ENCODE data around the gene PRKCZ. TPM values are rescaled to one million over a fixed set of nuclear protein-coding genes. Genes with fewer than 3 reads are reported as not detected.

Gene PRKCZ
- polyA plus RNA-seq, 1 of the 3 experiments (the other 2 are of a cell fraction): 24.2 TPM

GRCh38 chr1:2083666-2084065 lies 33.5 kb downstream of the PRKCZ start:
- Histone ChIP-seq H3K9me3 (no peaks in the 10 kb centered on the region), H4K20me1 (ENCODE audit: insufficient read depth) (no peaks in the 10 kb centered on the region), H3K27ac (ENCODE audit: low read depth in 2 of 2, low read length in 1 of 2) (no peak overlapping the region), H3K9me2 (no peaks in the 10 kb centered on the region), H3K9ac (no peak overlapping the region), H3K4me3 (ENCODE audit: low read depth in 2 of 2, low read length in 1 of 2) (no peak overlapping the region), H3K27me3 (ENCODE audit: insufficient read depth) (no peaks in the 10 kb centered on the region), H3K4me2 (no peak overlapping the region), H3K79me2 (ENCODE audit: insufficient read depth) (no peaks in the 10 kb centered on the region), H3F3A (replicated peaks; ENCODE audit: insufficient read depth) (no peaks in the 10 kb centered on the region), H3K4me1 (ENCODE audit: control insufficient read depth in 1 of 2, insufficient read depth in 2 of 2, low read depth in 1 of 2, low read length in 1 of 2) (peaks cover 0 to 11% of the 10 kb centered on the region in 2 experiments; a peak in 1 of 4 replicates), H3K36me3 (replicated peaks in 1 of 2; ENCODE audit: control insufficient read depth in 1 of 2, insufficient read depth in 2 of 2, low read length in 1 of 2) (no peaks in the 10 kb centered on the region), H2AFZ (ENCODE audit: low read depth) (no peak overlapping the region)
- ChIA-PET POLR2A (no interaction called here), CTCF (interaction anchor here (1.0 kb wide), 1 partner anchor 26 kb away, joined by 3 read pairs; no protein-coding TSS in a partner anchor)
- 92% methylated on average over 18 of the region's 18 CpGs for WGBS (ENCODE audit: low lambda C conversion rate)
- no peak for DNase-seq
- TF ChIP-seq ELF1 (IDR thresholded peaks at IDR 0.05): no peak
- TF ChIP-seq JUND (IDR thresholded peaks at IDR 0.05): no peak
- no peak for TF ChIP-seq EZH2phosphoT487 (IDR thresholded peaks at IDR 0.05; ENCODE audit: borderline replicate concordance, low read depth)
- no peak for TF ChIP-seq POLR2AphosphoS5 (IDR thresholded peaks at IDR 0.05; ENCODE audit: low read depth, low read length)
- TF ChIP-seq, protein P1, sequence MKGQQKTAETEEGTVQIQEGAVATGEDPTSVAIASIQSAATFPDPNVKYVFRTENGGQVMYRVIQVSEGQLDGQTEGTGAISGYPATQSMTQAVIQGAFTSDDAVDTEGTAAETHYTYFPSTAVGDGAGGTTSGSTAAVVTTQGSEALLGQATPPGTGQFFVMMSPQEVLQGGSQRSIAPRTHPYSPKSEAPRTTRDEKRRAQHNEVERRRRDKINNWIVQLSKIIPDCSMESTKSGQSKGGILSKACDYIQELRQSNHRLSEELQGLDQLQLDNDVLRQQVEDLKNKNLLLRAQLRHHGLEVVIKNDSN (IDR thresholded peaks at IDR 0.05; ENCODE audit: borderline replicate concordance, low read depth): no peak
- TF ChIP-seq MXI1 (IDR thresholded peaks at IDR 0.05; ENCODE audit: low read depth, low read length): no peak
- no peak for TF ChIP-seq REST (IDR thresholded peaks at IDR 0.05; ENCODE audit: low read depth, low read length)
- no peak for TF ChIP-seq FOXJ3 (CRISPR knock-in tag; IDR thresholded peaks at IDR 0.05)
- no peak for TF ChIP-seq MEF2A (IDR thresholded peaks at IDR 0.05; ENCODE audit: borderline replicate concordance, low read depth)
- no peak for TF ChIP-seq FOSL2 (IDR thresholded peaks at IDR 0.05; ENCODE audit: borderline replicate concordance, low read depth)

- no peak for DNase-seq
- H4K20me1 ChIP-seq (ENCODE audit: insufficient read depth): no peaks in the 10 kb centered on the region
- no peaks in the 10 kb centered on the region for H3K36me3 ChIP-seq (replicated peaks in 1 of 2; ENCODE audit: control insufficient read depth in 1 of 2, insufficient read depth in 2 of 2, low read length in 1 of 2)
- no peaks in the 10 kb centered on the region for H3K27me3 ChIP-seq (ENCODE audit: insufficient read depth)
- H2AFZ ChIP-seq (ENCODE audit: low read depth): no peak overlapping the region
- ChIA-PET POLR2A (interaction anchor here (0.7 kb wide), 1 partner anchor 30 kb away, joined by 4 read pairs; no protein-coding TSS in a partner anchor), CTCF (interaction anchor here (1.0 kb wide), 1 partner anchor 26 kb away, joined by 3 read pairs; no protein-coding TSS in a partner anchor)
- no peak overlapping the region for H3K4me3 ChIP-seq (ENCODE audit: low read depth in 2 of 2, low read length in 1 of 2)
- no peaks in the 10 kb centered on the region for H3K9me3 ChIP-seq
- TF ChIP-seq, protein P2, sequence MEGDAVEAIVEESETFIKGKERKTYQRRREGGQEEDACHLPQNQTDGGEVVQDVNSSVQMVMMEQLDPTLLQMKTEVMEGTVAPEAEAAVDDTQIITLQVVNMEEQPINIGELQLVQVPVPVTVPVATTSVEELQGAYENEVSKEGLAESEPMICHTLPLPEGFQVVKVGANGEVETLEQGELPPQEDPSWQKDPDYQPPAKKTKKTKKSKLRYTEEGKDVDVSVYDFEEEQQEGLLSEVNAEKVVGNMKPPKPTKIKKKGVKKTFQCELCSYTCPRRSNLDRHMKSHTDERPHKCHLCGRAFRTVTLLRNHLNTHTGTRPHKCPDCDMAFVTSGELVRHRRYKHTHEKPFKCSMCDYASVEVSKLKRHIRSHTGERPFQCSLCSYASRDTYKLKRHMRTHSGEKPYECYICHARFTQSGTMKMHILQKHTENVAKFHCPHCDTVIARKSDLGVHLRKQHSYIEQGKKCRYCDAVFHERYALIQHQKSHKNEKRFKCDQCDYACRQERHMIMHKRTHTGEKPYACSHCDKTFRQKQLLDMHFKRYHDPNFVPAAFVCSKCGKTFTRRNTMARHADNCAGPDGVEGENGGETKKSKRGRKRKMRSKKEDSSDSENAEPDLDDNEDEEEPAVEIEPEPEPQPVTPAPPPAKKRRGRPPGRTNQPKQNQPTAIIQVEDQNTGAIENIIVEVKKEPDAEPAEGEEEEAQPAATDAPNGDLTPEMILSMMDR (IDR thresholded peaks at IDR 0.05): no peak
- no peak for TF ChIP-seq GABPA (IDR thresholded peaks at IDR 0.05; ENCODE audit: low read depth)
- TF ChIP-seq CHD2 (IDR thresholded peaks at IDR 0.05; ENCODE audit: low read length, partially characterized antibody): no peak
- no peak for TF ChIP-seq USF2 (IDR thresholded peaks at IDR 0.05; ENCODE audit: borderline replicate concordance, low read depth, low read length)
- TF ChIP-seq TEAD4 (IDR thresholded peaks at IDR 0.05; ENCODE audit: borderline replicate concordance, insufficient read depth): no peak
- TF ChIP-seq RCOR1 (IDR thresholded peaks at IDR 0.05; ENCODE audit: low read length): no peak
- TF ChIP-seq EZH2phosphoT487 (IDR thresholded peaks at IDR 0.05; ENCODE audit: borderline replicate concordance, low read depth): no peak
- no peak for TF ChIP-seq MAX (IDR thresholded peaks at IDR 0.05; ENCODE audit: low read depth)
- no peak for TF ChIP-seq SMC3 (IDR thresholded peaks at IDR 0.05; ENCODE audit: low read depth, low read length)
- H3K27ac ChIP-seq (ENCODE audit: low read depth in 2 of 2, low read length in 1 of 2): no peak overlapping the region
- no peak overlapping the region for H3K4me2 ChIP-seq
- H3K9ac ChIP-seq: no peak overlapping the region
- H3K79me2 ChIP-seq (ENCODE audit: insufficient read depth): no peaks in the 10 kb centered on the region
- WGBS (ENCODE audit: low lambda C conversion rate): 90% methylated on average over 11 of the region's 20 CpGs
- no peaks in the 10 kb centered on the region for H3F3A ChIP-seq (replicated peaks; ENCODE audit: insufficient read depth)
- peaks cover 0 to 11% of the 10 kb centered on the region in 2 experiments; a peak in 1 of 4 replicates for H3K4me1 ChIP-seq (ENCODE audit: control insufficient read depth in 1 of 2, insufficient read depth in 2 of 2, low read depth in 1 of 2, low read length in 1 of 2)
- H3K9me2 ChIP-seq: no peaks in the 10 kb centered on the region
Measured at GRCh38 chr1:2084306-2084705, 34.1 kb downstream of the PRKCZ start.

Measured in SK-N-SH (cell line).